Measurements from ENCODE around the gene CEP85L.

The CEP85L gene

DNA sequence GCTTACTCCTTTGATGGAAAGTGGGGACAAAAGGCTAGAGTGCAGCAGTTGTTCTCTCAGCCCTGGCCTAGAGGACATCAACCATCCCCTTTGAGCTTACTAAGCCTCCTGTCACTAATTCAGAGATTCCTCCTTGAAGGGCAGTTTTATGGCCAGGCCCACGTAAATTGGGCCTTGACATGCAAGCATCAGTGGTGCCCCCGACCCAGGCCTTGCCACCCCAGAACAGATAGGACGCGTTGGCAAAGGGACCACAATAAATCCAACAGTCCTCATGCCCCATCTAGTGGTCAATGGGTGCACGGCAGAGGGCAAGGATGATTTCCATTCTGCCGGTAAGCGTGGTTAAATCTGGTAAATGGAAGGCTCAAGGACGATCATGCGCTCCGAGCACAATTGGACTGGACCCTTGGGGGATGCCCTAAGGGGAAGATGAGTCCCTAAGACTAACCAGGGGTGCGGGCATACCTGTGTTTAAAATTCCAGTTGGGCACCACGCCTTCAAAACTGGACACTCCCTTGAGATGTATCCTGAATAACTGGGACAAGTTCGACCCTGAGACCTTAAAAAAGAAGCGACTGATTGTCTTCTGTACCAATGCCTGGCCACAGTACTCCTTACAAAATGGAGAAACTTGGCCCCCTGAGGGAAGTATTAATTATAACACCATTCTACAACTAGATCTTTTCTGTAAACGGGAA lies 32.6 kb downstream of the CEP85L start:
- no peak for DNase-seq

DNA sequence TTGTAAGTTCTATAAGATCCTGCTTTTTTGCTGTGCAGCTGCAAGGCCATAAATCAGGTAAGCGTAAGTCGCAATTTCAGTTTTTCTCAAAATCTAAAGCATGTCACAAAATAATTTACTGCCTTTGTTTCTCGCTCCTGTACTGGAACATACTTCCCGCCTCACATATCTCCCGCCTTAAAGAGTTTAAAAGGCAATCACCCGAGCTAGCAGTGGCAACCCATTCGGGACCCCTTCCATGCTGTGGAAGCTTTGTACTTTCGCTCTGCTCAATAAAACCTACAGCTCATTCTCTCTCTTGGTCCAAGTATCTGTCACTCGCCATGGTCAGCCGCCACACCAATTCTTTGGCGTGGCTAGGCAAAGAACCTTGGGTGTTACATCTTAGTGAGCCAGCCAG lies 34.0 kb downstream of the CEP85L start:
- DNase-seq = no peak

DNA sequence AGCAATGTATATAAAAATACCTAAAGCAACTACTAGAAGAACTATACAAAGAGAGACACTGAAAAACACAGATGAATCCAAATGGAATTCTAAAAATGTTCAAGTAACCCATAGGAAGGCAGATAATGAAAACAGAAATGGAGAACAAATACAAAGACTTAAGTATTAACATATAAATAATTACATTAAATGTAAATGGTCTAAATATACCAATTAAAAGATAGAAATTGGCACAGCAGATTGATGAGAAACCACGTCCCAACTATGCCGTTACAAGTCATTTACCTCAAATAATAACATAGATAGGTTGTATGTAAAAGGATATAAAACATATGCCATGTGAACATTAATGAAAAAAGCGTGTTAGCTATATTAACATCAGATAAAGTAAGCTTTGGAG lies 40.1 kb downstream of the CEP85L start:
- DNase-seq = no peak

- DNase-seq = no peak
These were observed 44.5 kb downstream of the CEP85L start for GRCh38 chr6:118606858-118607257.

DNA sequence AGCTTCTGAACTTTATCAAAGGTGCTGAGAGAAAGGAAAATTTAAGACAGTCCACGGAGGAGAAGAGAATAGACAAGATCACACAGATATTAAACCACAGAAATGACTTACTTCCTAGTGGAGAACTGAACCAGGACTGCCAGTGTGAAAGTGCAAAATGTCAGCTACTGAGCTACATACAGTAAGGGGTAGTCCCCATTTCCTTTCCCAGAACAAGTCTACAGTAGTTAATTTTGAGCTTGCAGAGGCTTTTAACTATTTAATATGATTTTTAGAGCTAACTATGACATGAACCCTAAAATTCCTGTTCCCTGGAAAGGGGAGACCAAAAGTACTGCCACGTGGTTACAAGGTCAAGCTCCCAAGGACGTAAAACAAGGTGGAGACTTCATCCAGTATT lies 45.1 kb downstream of the CEP85L start:
- DNase-seq = no peak

GRCh38 chr6:118603372-118603771 lies 48.0 kb downstream of the CEP85L start:
- no peak for DNase-seq

GRCh38 chr6:118602300-118602699 lies 49.1 kb downstream of the CEP85L start:
- no peak for DNase-seq

- DNase-seq = no peak
These were observed 53.1 kb downstream of the CEP85L start for GRCh38 chr6:118598324-118598723.

- DNase-seq = no peak
These were observed 53.8 kb downstream of the CEP85L start for GRCh38 chr6:118597636-118598035.

DNA sequence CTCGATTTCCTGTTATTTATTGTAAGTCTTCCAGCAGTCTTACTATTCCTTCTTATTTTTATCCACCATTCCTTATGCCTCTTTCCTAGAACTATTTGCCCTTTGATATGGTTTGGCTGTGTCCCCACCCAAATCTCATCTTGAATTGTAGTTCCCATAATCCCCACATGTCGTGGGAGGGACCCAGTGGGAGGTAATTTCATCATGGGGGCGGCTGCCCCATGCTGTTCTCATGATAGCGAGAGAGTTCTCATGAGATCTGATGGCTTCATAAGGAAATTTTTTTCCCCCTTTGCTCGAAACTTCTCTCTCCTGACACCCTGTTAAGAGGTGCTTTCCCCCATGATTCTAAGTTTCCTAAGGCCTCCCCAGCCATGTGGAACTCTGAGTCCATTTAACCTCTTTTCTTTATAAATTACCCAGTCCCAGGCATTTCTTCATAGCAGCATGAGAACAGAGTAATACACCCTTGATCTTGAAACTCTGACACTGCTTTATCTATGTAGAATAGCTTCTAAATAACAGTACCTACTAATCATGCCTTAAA lies 54.5 kb downstream of the CEP85L start:
- DNase-seq = no peak

DNA sequence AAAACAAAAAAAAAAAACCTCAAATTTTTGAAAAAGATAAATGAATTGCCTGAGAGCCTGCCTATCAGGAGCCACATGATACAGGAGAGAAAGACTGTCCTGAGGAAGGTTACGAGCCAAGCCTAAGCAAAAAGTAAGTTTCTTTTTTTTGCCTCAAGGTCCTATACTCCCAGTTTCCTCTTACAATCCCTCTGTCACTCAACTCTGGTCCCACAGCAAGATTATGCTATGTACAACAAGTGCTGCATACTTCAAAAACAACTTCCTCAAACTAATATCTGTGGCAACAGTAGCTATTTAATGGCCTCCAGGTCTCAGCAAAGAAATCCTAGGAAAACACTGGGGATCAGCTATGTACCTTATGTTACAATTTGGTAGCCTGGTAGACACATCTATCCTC lies 56.5 kb downstream of the CEP85L start:
- DNase-seq = no peak

- DNase-seq = no peak
These were observed 59.5 kb downstream of the CEP85L start for GRCh38 chr6:118591897-118592296.

GRCh38 chr6:118589649-118590365 lies 61.6 kb downstream of the CEP85L start:
- no peak for DNase-seq

DNA sequence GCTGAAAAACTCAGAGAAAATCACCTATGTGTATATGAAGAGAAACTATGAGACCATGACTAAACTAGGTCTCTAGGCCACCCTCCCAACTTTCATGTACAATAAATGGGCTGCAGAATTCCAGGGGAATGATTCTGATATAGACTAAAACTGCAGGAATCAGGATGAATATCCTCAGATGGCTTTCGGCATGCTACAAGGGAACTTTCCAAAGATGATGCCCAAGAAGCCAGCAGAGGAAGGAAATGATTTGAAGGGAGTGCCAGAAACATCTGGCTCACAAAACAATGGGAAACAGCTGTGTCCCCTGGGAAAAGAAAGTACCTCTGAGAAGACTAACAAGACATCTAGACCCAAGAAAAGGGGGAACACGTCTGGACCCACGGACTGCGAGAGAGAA lies 62.2 kb downstream of the CEP85L start:
- no peak for DNase-seq

DNA sequence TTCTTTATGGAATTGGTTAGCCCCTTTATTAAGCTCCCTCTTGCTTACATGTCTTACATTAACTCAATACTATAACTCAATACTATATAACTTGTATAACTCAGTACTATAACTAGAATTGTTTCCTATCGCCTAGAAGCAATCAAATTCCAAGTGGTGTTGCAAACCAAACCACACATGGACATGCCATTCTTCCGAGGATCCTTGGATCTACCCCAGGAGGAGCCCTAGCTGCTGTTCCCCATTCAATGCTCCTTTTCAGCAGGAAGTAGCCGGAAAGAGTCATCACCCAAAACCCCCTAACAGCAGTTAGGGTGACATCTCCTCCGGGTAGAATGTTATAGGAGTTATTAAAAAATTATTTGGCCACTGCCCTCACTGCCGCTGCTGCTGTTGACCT lies 62.8 kb downstream of the CEP85L start:
- DNase-seq = no peak

- DNase-seq = no peak
These were observed 64.5 kb downstream of the CEP85L start for GRCh38 chr6:118586746-118587485.

- DNase-seq = no peak
These were observed 66.5 kb downstream of the CEP85L start for GRCh38 chr6:118584911-118585310.

DNA sequence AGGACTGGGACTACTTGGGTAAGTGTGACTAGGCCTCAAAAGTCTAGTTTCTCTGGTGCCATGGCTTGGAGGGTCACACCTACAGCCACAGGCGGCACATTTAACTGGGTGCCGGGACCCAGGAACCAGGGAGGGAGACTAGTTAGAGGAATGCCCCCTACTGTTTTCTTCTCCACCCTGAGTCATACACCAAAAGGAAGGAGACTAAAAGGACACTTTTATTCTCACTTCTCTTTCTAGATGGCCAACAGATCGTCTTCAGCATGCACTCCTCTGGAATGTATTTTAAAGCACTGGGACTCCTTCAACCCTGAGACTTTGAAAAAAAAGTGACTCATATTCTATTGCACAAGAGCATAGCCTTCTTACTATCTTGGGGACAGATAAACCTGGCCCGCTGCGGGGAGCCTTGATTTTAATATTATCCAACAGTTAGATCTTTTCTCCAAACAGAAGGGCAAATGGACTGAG lies 69.9 kb downstream of the CEP85L start:
- DNase-seq = no peak

DNA sequence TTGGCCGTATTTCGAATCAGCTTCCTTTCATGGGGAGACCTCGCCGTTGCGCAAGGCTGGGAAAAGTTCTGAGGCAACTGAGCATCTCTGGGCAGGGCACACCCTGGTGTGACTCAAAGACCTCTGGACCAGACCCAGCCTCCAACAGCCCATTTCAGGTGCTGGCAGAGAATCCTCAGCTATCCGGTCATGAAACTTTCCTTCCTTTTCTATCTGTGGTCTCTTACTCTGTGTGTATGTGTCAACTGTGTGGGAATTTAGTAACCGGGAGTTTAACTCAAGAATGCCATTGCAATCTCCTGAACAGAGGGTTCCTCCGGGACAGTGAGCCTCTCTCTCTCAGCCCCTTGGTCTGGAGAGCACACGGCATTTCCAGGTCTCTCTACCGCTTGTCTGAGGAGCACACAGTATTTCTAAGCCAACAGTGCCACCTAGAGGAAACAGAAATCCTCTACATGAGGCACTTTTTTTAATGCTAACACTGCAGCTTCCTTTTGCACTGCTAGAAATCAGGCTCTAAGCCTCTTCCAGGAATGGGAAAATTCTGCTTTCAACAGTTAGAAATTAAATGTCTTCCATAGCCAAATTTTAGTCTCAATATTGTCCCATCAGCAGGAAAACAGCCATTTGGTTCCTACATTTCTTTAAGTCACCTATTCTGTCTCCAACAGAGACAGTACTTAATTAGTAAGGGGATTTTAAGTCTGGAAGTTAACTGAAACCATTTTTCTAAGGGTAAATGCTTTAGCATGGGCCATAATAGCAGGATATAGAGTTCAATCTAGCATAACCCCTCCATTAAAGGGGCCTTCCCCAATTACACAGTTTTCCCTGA lies 70.6 kb downstream of the CEP85L start:
- DNase-seq = no peak

- no peak for DNase-seq
These were observed 71.6 kb downstream of the CEP85L start for GRCh38 chr6:118579786-118580185.

DNA sequence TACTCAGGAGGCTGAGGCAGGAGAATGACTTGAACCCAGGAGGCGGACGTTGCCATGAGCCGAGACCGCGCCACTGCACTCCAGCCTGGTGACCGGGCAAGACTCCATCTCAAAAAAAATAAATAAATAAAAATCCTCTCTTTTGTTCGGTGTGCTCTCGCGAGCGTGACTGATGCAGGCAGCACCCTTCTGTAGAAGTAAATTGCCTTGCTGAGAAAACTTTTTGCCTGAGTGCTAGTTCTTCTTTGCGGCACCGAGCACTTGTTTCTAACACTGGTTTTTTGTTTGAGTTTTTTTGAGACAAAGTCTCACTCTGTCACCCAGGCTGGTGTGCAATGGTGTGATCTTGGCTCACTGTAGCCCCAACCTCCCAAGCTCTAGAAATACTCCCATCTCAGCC lies 72.8 kb downstream of the CEP85L start:
- no peak for DNase-seq

GRCh38 chr6:118577972-118578371 lies 73.4 kb downstream of the CEP85L start:
- DNase-seq = no peak

Measured in right hindlimb (tissue), 1 donor.